M059J (cell line): ENCODE results near the gene FGA. TPM values are rescaled to one million over a fixed set of nuclear protein-coding genes. Genes with fewer than 3 reads are reported as not detected.

Experiments used
- DNase-seq: peaks from one replicate; pipeline ENCODE4 v3.0.0-alpha.2; 2012; ENCODE audit warnings: low read depth
- total RNA-seq: library from RNA; depleted of rRNA; stranded (reverse); fragments of >200 nt; shearing (Covaris generic); gene quantifications from 2 replicates; pipeline ENCODE4 v1.2.3, GENCODE V29; 2014; rRNA removed

FGA gene
- not detected in 2 replicates for total RNA-seq

DNA sequence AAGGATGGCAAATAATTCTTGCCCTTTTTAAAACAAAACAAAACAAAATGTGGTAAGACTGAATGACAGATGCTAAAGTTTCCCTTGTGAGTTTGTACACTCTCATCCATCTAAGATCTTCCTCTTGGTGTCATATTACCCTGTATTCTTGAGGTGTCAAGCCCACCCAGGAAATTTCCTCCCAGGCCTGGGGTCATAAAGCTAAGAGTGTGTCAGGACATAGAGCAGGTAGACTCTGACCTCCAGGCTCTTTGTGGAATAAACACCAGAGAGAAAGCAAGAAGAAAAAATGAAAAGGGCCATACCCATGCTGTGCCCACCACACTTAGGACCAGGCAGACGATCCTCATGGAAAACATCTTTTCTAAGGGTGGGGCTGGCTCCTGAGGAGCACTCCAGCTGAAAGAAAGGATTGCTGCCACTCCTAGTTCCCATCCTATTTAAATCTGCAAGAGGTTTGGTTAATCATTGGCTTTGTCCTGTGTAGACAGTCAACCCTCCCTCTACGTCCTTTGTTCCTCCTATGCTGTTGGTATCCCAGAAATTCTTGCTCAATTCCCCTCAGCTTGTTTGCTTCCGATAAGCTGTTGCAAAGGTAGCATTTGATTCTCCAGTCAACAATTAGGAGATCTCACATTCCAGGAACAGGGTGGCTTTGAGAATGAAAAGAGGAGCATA is at the start of gene FGA:
FGA (minus strand) TSS at position 414 of the 678 bp plus-strand sequence; CDS start at position 359, 55 bp downstream.
- DNase-seq, result no peak

DNA sequence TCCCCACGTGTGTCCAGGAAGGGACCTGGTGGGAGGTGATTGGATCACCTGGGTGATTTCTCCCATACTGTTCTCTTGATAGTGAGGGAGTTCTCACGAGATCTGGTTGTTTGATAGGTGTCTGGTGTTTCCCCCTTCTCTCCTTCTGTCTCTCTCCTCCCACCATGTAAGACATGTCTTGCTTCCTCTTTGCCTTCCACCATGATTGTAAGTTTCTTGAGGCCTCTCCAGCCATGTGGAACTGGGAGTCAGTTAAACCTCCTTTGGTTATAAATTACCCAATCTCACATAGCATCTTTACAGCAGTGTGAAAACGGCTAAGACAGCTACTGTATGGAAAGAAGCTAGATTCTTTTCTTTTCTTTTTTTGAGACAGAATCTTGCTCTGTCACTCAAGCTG is 43.5 kb upstream of the FGA start:
- no peak for DNase-seq

DNA sequence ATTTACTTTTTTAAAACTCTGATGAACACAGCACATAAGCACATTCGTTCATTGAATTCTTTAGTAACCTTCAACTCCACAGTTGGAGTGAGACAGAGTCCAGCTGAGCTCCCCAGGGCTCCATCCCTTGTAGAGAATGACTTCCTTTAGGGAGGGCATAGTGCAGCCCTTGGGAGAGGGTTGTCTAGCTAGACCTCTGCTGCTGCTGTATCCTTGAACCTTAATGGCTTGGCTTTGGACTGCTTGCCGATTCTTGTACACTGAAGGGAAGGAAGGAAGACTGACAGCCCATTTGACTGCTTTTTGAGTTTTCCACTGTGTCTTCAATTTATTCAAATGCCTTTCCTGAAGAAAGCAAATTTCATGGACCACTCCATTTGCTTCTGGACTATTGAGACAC is 41.3 kb upstream of the FGA start:
- DNase-seq, result no peak

DNA sequence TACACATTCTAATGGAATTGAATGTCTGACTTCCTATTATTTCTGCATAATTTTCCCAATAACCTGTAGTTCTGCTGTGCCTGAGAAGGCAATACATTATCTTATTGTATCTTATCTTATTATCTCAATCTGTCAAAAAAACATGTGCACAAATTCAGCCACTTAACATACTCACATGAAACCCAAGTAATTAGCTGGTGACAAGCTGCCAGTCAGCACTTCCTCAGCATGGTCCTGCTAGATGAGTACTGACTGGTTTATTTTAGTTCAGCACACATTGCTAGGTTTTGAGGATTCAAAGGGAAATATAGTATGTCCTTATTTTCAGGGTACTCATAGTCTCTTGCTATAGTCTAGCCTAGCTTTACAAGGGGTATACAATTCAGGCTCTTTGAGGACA is 39.8 kb upstream of the FGA start:
- no peak for DNase-seq

DNA sequence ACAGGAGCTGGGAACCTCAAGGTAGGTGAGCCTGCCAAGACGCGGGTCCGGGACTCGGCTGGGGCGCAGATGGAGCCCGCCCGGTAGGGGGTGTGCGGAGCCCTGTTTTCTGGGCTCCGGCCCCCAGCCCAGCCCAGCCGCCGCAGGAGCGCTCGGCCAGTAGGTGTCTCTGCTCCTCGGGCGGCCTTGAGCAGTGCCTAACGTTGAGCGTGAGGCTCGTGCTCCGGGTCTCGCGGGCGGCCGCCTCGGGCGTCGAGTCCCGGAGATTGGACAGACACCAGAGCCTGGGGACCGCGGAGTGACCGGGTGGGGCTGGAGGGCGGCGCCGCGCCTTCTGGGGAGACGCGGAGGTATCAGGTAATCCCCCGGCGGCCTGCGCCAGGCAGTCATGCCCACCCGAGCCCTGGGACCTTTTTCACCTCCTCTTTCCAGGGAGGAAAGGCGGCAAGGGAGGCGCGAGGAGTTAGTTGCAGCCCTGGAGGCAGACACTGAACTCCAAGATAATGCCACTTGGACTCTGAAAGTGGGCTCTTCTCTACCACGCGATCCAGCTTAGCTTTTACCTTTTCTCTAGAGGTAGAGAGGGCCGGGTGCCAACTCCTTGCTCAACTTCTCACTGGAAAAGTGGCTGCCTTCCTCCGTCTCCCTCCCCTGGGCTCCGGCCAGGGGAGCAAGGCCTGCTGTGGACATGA is 36.4 kb upstream of the FGA start:
- peak; percentile 40 for DNase-seq

DNA sequence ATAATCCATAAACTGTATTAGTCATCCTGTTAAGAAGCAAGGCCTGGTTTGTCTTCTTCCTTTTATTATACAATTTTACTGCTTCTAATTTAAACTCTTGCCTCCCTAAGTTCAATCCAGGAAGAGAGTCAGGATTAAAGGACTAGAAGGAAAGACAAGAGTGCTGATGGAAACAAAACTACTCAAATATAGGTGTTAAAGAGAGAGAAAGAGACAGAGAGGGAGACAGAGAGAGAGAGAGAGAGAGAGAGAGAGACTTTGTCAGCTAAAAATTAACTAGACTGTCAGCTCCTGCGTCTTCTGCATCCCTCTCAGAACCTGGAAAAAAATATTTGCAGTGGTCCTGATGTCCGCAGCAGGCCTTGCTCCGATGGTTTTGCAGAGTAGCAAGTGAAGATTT is 35.4 kb upstream of the FGA start:
- no peak for DNase-seq

DNA sequence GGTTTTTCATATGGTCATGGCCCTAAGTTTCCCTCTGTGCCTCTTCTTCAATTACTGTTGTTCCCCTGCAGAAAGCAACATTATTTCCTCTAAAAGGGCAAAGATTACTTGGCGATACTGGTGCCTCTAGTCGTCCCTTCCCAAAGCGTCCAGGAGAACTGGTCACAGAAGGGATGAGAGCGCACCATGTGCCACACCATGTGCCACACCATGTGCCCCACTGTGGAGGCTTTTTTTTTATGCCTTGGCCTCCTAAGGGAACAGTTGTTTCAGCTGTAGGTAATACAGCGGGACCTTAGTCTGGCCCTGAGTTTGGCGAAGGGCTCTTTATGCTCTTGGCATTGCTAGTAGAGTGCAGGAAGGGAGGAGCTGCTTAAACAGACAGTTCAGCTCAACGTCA is 33.5 kb upstream of the FGA start:
- DNase-seq, result no peak

DNA sequence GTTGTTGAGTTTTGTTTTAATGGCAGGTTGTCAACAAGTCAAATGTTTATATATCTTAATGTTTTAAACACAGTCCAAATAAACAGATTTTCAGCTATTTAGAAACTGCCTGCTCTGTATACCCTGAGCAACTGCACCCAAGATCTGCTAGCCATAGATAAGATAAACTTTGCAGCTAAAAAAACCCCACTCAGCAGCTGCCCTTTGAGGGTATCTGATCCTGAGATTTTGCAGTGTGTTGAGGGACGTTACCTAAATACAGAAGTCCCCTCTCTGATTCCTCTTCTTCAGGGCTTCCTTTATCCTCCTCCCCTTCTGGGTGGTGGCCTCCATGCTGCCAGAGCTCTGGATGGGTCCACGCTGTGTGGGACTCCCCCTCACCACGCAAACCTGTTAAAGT is 32.9 kb upstream of the FGA start:
- no peak for DNase-seq

DNA sequence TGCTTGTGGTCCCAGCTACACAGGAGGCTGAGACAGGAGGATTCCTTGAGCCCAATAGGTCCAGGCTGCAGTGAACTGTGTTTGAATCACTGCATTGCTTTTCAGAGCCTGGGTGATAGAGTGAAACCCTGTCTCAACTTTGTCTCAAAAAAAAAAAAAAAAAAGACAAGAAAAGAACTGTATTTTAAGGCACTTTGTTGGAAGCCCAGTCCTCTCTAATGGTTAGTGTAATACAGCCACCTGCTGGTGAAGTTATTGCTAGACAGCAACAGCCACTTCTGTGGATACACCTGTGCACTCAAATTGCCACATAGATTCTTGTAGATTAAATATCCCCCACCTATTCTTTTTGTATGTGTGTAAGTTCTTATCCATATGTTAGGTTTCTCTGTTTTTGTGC is 32.1 kb upstream of the FGA start:
- peak; percentile 39 for DNase-seq

DNA sequence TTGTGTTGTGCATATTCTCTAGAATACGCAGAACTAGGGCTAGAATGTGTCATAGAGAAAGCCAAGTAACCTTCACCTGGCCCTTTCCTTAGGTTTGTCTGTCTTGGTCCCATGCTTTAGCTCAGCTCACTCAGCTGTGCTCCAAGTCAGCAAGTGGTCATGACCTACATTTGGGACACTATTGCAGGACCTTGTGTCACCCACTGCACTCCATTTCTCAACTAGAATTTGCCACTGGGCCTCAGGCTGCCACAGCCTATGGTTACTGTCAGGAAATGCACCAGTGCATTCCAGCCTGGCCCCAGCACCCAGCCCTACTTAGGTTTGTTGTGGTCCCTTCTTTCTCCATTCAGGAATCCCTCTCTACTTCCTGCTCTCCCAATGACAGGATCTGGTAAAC is 29.6 kb upstream of the FGA start:
- no peak for DNase-seq

DNA sequence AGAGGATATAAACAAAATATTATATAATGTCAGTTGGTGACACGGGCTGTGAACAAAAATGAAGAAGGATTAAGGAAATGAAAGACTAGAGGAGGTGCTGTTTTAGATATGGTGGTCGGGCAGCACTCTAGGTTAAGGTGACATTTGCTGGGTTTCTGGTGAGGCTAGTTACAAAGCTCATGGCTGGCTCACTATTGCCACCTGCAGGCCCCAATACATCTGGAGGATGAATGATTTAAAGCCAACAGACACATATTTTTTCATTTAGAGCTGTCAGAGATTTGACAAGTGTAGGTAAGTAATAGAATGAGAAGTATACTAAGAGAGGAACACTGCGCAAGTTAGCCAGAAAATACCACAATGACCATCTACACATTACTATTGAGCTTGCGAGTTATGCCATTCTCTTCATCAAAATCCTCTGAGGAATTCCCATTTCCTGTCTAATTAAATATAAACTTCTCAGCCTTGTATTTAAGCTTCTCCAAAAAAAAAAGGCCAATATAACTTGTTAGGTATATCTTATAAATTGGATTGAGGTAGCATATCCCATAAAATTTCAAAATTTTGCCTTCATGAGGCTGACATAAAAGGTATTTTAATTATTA is 28.3 kb upstream of the FGA start:
- peak; percentile 31 for DNase-seq

DNA sequence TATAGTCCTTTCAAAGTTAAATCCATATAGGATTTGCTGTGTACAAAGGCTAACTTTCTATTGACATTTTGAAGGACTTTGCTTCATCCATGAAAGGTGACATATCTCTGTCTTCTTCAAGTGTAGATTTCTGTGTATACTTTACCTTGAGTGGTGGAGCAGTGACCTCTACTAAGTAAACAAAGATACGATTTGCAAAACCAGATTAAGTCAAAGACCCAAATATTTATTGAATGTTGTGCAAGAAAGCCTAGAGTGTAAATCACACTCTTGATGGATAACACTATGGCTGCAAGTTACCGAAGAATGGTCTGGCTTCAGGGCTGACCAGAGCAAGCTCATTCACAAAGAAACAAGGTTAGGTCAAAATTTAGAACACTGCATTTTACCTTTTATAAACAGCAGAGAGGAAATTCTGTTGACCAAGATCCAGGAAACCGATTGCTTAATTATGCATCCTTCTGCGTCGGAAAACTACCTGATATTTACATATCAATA is 27.3 kb upstream of the FGA start:
- no peak for DNase-seq

DNA sequence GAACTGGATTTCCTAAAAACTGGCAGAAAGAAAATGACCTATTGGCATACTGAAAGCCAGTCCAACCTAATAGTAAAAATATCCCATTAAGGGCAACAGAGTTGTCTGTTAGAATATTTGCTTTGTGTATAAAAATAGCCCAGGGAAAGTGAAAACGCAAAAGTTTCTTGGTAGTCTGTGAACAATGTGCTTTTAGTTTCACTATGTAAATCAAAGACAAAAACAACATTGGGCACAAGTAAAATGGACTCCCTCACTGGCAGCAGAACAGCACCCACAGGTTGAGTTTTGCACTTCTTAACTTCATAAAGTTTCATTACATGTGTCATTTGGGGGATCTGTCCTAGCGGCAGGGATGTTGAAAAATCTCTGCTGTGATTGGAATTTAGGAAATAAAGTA is 26.2 kb upstream of the FGA start:
- DNase-seq, result no peak

DNA sequence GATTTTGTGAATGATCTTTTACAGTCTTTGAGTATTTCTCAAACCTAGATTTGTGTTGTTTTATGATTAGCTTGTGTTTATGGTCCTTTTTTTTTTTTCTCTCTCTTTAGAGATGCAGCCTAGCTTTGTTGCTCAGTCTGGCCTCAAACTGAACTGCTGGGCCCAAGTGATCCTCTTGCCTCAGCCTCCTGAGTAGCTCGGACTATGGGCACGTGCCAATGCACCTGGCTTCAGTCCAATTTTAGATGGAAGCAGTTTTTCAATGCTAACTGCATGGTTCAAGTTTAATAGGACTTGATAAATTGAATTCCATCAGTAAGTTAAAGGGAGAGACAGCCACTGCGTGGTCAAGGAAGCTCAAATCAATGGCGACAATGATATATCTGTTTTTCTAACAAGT is 25.7 kb upstream of the FGA start:
- DNase-seq, result no peak

DNA sequence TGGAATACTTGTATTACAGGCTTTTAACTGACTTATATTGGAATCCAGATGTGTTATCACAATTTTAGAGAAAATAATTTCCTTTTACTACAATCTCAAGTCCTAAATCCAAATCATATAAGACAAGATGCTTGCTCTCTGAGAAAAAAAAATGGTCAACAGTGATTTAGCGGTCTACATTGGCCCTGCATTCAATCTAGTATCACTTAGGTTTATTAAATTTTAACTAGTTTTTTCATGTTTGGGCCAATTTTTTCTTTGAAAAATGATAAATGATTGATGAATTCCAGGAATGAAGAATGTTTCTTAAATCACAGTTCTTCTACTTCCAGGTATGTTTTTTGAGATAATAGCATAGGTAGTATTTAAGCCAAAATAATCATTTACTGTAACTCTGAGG is 24.7 kb upstream of the FGA start:
- no peak for DNase-seq

DNA sequence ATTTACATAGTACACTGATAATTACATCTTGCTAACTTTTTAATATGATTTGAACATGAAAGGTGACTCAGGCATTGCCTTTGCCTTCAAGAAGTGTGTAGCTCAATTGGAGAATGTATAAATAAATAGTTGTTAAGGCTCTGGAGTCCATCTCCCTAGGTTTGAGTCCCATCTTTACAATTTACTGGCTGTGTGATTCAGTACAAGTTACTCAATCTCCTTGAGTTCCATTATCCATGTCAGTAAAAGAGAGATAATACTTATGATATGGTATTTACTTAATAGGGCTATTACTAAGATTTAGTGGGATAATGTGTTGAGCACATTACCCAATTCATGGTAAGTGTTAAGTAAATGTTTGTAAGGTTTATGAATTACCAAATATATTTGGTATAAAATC is 23.8 kb upstream of the FGA start:
- DNase-seq, result no peak

DNA sequence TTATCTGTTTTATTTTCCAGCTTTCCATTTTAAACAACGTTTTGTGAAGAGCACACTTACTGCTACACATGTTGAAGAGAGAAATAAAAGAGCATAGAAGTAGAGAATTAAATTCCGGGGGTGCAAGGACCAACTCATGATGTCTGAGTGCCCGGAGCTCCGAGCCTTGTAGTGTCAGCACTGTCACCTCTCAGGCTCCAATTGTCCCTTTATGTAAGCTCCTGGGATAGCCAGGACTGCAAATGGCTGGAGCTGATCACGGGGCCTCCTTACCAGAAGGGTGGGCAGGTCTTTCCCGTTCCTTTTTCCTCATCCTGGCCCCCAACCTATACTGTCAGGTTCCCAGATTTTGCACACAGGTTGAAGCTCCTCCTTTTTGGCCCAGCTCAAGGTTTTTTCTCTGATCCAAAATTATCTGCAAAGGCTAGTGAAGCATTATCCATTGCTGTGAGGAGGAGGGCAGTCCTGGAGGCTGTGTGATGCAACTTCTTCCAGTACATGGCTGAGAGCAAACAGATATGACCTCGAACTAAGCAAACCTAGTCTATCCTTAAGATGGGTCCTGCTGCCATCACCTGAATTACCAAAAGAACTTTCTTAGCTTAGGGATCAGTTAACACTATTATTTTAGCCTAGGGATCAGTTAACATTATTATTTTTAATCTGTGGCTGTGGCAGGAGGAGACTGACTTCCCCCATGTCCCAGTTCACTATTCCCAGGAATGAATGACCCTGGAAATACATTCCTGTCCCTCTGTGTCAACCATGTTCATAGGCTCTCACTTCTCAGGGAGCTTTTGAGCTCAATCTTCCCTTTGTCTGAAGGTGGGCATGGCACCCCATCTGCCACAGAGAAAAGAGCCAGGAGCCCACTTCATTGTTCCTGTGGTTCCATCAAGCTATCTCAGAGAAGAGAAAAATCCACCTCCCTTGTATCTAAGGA is 22.2 kb upstream of the FGA start, which contains the start of gene FGG:
FGG (minus strand) TSS at position 185 of the 943 bp plus-strand sequence; CDS start at position 138, 47 bp downstream.
- no peak for DNase-seq

DNA sequence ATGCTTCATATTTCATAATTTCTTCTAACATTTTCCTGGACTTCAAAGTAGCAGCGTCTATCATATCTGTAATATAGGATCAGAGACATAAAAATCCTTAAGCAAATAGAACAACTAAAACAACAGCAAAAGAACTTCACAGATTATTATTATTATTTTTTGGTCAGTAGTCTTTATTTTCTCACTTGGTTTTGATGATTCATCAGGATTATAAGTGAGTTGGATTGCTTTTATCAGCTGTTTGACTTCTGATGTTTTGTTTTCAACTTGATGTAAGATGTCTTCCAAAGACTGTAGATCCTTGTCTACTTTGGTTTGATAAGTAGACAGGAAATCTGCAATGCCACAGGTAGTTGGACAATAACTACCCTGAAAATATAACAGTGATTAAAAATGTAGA is 21.3 kb upstream of the FGA start:
- no peak for DNase-seq

DNA sequence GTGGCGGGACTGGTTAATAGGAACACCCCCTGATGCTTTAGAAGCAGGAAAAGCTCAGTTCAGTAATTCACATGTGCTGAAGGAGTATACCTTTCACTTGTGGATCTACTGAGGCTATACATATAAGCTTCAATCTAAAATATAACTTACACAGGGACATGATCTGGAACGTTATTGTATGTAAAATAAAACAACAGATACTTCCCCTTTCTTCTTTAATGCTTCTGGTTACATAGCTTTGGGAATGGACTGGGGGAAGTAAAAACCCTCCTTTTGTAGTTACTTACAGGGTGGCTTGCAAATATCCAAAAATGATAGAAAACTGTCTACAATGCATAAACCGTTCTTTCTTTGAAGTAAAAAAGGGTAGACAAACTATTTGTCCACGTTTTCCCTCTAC is 20.0 kb upstream of the FGA start:
- no peak for DNase-seq

DNA sequence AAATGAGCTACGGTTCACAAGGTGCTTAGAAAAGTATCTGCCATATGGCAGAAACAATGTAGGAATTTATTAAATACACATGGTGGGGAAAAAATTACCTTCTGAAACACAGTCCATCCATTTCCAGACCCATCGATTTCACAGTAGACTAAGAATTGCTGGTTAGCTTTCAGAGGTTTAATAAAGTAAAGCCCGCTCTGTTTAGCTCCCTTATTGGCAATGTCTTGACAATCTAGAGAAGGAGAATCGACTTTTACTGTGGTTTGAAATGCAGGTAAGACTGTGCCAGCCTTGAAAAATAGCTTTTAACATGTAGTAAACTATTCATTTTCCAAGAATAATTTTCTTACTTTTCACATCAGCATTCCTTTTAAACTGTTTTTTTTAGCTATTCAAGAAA is 19.0 kb upstream of the FGA start:
- no peak for DNase-seq

DNA sequence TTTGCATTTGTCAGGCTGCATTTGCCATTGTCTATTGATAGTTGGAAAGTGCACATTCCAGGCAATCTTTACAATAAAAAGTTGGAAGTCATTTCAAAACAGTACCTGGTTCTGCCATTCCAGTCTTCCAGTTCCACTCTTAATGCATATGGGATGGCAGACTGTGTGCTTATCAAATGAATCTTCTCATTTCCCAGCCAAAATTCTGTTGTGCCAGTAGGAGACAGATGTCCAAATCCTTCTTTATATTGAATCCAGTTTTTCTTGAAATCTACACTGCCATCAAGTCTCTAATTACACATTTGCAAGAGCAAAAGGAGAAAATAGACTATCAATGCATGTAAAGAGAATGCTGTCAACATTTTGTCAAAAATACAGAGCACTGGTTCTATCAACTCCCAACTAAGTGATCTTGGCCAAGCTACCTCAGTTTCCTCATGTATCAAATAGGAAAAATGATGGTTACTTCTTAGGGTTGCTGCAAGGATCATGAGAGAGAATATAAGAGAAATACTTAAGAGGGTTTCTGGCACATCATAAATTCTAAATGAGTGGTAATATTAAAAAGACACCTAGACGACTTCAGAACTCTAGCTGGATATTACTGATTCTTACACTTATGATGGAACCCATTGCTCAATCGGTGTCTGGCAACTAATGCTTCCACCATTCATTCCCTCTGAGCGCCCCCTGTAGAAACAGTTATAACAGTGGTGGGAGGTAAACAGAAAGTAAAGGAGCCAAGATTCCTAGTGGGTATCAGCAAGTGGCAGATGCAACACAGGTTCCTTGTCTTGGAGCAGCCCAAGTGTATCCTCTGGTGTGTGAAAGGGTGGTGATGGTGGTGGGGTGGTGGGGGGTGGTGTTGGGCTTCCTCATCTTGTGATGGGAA is 18.1 kb upstream of the FGA start:
- DNase-seq, result no peak
